ENCODE results near the gene SDK2. TPM values are rescaled to one million over a fixed set of nuclear protein-coding genes. Genes with fewer than 3 reads are reported as not detected.

Gene SDK2
- total and polyA plus RNA-seq, 9 of the 15 experiments (the other 6 are each of a cell fraction or from before 2014, with no cell fraction given) = 0.04 TPM; not detected in 8

DNA sequence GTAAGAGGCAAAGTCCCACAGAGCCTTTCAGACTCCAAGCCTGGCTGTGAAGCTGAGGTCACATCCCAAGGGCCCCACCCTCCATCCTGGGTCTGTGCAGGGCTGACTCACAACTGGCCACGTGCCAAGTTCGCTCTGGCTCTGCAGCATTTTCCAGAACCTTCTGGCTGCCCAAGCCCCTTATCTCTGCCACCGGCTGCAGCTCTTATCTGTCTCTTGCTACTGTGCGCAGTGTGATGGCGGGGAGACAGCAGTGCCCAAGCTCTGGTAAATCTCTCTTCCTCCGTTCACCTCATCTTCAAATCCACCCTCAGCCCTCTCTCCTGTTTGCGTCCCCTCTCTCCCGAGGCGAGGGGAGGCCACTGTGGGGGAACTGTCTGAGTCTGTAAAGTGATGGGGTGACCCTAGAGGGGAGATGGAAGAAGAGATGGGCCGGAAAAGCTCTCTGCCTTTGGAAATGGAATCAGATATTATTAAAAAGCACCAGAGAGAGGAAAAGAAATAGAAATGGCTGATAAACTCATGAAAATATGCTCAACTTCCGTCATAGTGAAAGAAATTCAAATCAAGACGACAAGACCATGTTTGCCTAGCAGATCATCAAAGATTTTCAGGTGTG lies 169.8 kb downstream of the SDK2 start (continued):
- TF ChIP-seq, protein P1, sequence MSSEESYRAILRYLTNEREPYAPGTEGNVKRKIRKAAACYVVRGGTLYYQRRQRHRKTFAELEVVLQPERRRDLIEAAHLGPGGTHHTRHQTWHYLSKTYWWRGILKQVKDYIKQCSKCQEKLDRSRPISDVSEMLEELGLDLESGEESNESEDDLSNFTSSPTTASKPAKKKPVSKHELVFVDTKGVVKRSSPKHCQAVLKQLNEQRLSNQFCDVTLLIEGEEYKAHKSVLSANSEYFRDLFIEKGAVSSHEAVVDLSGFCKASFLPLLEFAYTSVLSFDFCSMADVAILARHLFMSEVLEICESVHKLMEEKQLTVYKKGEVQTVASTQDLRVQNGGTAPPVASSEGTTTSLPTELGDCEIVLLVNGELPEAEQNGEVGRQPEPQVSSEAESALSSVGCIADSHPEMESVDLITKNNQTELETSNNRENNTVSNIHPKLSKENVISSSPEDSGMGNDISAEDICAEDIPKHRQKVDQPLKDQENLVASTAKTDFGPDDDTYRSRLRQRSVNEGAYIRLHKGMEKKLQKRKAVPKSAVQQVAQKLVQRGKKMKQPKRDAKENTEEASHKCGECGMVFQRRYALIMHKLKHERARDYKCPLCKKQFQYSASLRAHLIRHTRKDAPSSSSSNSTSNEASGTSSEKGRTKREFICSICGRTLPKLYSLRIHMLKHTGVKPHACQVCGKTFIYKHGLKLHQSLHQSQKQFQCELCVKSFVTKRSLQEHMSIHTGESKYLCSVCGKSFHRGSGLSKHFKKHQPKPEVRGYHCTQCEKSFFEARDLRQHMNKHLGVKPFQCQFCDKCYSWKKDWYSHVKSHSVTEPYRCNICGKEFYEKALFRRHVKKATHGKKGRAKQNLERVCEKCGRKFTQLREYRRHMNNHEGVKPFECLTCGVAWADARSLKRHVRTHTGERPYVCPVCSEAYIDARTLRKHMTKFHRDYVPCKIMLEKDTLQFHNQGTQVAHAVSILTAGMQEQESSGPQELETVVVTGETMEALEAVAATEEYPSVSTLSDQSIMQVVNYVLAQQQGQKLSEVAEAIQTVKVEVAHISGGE (CRISPR knock-in tag; IDR thresholded peaks at IDR 0.05) = peak in 1 of 3 experiments; percentile 46; a peak in 1 of 6 replicates
- TF ChIP-seq, protein P2, sequence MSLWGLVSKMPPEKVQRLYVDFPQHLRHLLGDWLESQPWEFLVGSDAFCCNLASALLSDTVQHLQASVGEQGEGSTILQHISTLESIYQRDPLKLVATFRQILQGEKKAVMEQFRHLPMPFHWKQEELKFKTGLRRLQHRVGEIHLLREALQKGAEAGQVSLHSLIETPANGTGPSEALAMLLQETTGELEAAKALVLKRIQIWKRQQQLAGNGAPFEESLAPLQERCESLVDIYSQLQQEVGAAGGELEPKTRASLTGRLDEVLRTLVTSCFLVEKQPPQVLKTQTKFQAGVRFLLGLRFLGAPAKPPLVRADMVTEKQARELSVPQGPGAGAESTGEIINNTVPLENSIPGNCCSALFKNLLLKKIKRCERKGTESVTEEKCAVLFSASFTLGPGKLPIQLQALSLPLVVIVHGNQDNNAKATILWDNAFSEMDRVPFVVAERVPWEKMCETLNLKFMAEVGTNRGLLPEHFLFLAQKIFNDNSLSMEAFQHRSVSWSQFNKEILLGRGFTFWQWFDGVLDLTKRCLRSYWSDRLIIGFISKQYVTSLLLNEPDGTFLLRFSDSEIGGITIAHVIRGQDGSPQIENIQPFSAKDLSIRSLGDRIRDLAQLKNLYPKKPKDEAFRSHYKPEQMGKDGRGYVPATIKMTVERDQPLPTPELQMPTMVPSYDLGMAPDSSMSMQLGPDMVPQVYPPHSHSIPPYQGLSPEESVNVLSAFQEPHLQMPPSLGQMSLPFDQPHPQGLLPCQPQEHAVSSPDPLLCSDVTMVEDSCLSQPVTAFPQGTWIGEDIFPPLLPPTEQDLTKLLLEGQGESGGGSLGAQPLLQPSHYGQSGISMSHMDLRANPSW (CRISPR knock-in tag; IDR thresholded peaks at IDR 0.05) = no peak
- TF ChIP-seq ZNF41 (CRISPR knock-in tag; conservative IDR thresholded peaks at IDR 0.05) (0 out of 2 replicates have a peak, but pooled peaks have one; percentile 30), NR2C1 (IDR thresholded peaks at IDR 0.05) (no peak), NR2C1 (tag; IDR thresholded peaks at IDR 0.05) (0 out of 2 replicates have a peak, but pooled peaks have one; percentile 56), ARNT (IDR thresholded peaks at IDR 0.05) (peak in 1 of 2 experiments; percentile 89; a peak in 2 of 4 replicates), SMAD3 (CRISPR knock-in tag; conservative IDR thresholded peaks at IDR 0.05) (0 out of 2 replicates have a peak, but pooled peaks have one; percentile 18), NFIX (CRISPR knock-in tag; IDR thresholded peaks at IDR 0.05; ENCODE audit: low read depth) (peak; percentile 99), FOSL1 (tag; conservative IDR thresholded peaks at IDR 0.05) (peak; percentile 98), TOE1 (IDR thresholded peaks at IDR 0.05; ENCODE audit: borderline replicate concordance) (peak; percentile 60; the same call in 1 of the 2 replicates), TOE1 (CRISPR knock-in tag; IDR thresholded peaks at IDR 0.05; ENCODE audit: borderline replicate concordance, low read depth) (no peak), NCOA2 (IDR thresholded peaks at IDR 0.05; ENCODE audit: partially characterized antibody in 2 of 2) (peak in 1 of 2 experiments; percentile 84), MTA1 (IDR thresholded peaks at IDR 0.05; ENCODE audit: borderline replicate concordance) (peak; percentile 87), HDAC2 (IDR thresholded peaks at IDR 0.05) (peak; percentile 95)
- TF ChIP-seq, protein P3, sequence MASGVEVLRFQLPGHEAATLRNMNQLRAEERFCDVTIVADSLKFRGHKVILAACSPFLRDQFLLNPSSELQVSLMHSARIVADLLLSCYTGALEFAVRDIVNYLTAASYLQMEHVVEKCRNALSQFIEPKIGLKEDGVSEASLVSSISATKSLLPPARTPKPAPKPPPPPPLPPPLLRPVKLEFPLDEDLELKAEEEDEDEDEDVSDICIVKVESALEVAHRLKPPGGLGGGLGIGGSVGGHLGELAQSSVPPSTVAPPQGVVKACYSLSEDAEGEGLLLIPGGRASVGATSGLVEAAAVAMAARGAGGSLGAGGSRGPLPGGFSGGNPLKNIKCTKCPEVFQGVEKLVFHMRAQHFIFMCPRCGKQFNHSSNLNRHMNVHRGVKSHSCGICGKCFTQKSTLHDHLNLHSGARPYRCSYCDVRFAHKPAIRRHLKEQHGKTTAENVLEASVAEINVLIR (CRISPR knock-in tag; IDR thresholded peaks at IDR 0.05) = 0 out of 2 replicates have a peak, but pooled peaks have one; percentile 27
- TF ChIP-seq, protein P4, sequence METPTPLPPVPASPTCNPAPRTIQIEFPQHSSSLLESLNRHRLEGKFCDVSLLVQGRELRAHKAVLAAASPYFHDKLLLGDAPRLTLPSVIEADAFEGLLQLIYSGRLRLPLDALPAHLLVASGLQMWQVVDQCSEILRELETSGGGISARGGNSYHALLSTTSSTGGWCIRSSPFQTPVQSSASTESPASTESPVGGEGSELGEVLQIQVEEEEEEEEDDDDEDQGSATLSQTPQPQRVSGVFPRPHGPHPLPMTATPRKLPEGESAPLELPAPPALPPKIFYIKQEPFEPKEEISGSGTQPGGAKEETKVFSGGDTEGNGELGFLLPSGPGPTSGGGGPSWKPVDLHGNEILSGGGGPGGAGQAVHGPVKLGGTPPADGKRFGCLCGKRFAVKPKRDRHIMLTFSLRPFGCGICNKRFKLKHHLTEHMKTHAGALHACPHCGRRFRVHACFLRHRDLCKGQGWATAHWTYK (CRISPR knock-in tag; IDR thresholded peaks at IDR 0.05) = peak; percentile 79; the same call in 1 of the 2 replicates
- TF ChIP-seq, protein P5, sequence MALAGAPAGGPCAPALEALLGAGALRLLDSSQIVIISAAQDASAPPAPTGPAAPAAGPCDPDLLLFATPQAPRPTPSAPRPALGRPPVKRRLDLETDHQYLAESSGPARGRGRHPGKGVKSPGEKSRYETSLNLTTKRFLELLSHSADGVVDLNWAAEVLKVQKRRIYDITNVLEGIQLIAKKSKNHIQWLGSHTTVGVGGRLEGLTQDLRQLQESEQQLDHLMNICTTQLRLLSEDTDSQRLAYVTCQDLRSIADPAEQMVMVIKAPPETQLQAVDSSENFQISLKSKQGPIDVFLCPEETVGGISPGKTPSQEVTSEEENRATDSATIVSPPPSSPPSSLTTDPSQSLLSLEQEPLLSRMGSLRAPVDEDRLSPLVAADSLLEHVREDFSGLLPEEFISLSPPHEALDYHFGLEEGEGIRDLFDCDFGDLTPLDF (CRISPR knock-in tag; IDR thresholded peaks at IDR 0.05) = 0 out of 2 replicates have a peak, but pooled peaks have one; percentile 38

Data from K562 (cell line).